OCI-M2 (cell line): ENCODE measurements around the gene HOXA11.

ENCODE experiments used
- DNase-seq: peaks from one replicate; lab custom pipeline; 2025; ENCODE audit not compliant: unreplicated experiment; lab: John Stamatoyannopoulos, UW

HOXA11 gene

DNA sequence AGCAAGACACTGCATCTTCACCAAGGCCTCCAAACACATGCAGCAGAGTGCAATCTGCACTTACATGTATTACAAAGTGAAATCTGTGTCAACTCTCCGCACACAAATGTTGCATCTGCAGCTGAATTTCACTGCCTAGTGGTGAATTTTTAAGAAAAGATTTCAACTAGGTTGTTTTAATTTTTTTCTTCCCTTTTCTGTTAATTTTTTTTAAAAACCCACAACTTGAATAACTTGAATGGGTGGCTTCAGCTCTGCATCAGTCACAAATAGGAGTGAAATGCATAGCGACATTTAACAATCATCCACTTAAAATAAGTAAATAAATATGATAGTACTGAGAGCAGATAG, 8.9 kb upstream of the HOXA11 start:
- DNase-seq = no peak

DNA sequence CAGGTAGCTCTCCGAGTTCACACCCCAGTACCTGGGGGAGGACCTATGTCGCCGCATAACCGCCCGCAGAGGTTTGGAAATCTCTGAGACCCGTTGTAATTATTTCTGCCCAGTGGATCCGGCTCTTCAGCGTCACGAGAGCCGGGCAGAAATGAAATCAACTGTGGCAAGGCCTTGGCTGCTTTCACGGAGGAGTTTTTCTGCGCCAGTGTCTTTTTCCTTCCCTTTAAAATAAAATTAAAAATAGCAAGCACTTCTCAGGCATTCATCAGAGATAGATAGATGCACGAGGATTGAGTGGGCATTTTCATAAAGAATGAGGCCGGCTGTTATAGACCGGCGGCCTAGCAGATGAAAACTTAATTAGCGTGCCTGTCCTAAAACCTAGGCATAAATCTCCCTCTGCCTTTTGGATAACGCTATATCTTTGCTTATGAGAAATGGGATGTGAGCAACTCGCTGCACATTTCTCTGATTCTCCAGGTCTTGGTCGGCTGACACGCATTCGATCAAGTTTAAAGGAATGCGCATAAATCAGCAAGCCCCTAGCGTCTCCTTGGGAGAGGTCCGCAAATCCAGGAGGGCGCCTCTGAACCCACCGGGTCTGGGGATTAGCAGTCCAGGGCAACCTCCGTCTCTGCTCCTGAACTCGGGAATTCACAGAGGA, 8.4 kb upstream of the HOXA11 start:
- no peak for DNase-seq

DNA sequence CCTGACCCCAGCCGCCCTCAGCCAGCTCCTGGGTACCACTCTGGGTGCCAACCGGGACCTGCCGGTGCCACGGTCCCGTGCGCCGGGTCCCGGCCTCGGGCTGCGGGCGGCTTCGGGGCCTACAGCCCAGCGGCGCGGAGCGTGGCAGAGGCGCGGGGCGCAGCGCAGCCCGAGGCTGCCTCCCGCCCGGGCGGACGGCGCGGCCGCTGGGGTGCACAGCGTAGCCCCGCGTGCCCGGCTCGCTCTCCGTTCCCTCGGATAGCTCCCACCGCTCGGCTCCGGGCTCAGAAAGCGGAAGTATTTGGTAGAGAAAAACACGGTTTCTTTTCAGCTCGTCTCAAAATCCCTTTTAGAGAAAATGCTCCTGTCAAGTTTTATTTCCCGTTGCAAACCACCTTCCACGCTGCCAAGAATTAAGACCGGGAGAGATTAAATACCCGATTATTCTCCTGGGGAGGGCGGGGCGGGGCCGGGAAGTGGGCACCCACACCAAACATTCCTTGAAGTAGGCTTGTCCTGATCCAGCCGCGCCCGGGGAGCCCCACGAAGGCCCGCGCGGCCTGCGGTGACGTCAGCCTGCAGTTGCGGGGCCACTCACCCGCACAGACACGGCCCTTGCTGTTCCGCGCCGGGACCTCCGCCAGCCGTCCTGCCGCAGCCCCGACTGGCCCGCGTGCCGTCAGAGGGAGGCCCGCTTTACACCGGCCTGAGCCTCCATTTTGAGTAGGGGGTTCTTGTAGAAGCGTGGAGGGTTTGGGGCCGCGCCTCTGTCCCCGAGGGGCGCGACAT, 7.7 kb upstream of the HOXA11 start:
- DNase-seq = no peak

DNA sequence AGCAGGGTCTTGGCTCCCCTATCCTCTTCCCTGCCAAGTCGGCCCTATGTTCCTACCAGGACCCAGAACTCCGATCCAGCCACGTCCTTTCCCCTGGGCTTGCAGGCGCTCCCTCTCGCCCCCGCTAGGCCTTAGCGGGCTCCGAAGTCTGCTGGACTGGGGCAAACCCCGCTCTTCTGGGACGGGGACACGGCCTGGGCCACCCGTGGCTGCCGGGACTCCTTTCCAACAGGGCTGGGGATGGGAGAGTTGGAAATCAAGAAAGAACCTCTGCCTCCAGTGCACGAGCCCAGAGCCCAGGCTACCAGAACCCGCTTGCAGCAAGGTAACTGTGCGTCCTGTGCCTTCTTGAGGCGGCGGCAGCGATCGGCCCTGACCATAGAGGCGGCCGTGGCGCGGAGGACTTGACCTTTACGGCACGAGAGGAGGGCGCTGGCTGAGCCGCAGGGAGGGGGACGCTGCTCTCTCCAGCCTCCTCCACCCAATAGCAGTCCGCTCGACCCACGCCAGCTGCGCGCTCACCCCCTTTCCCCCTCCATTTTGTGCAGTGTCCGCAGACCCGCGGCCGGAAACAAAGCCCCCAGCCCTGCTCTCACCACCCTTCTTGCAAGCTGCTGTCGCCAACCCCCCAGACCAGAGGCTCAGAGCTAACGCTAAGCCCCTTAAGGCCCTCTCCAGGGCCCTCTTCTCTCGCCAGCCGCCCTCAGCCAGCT, 7.0 kb upstream of the HOXA11 start:
- DNase-seq = no peak

DNA sequence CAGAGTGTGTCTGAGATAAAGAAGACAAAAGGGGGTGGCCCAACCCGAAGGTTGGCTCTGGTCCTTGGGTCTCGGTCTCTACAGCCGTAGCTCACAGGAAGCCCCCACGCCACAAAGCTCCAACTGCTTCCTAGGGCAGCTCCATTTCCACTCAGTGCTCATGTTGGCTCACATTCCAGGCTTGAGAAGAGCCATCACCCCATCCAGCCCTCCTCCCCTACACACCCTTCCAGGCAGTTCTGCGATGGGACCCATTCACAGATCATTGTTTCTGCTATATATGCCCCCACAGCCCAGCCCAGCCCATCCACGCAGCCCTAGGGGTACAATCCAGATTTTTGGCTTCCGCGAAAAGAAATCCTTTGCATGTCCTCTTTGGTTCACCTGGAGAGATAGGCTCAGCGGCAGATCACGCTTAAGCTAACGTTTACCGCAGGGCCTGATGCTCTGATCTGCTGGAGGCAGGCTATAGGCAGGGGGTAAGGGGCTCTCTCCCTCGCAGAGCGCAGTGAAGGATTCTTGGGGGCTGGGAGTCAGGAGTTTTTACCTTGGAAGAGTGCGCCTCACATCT, 6.2 kb upstream of the HOXA11 start:
- no peak for DNase-seq

DNA sequence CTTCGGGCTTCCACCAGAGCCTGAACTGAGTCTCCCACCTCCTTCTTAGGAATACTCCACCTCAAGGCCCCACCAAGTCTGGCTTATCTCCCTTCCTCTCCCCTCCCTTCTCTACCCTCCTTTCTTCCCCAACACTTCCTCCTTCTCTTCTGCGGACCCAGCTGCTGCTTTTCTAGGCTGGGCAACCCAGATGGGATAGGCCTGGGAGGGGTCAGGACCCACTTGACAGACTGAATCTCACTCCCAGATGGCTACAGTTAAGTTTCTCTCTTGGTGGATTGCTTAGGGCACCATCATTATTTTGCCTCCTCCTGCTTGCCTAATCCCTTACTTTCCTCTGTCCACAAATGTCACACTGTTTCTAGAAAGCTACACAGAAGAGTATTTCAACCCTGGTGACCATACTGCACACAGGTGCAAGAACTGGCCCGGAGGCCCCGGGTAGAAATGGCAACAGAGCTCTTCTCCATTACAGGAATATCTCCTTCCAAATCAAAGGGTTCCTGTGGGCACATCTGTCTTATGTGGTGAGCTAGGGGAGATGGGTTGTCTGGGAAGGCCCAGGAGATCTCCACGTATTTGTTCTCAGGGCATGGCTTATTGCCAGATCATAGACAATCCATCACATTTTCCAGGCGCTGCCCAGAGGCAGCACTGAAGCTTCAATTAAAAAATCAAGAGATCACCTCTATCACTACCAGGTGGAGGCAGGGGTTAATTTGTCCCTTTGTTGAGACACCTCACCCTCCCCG, 5.1 kb upstream of the HOXA11 start:
- DNase-seq = no peak

DNA sequence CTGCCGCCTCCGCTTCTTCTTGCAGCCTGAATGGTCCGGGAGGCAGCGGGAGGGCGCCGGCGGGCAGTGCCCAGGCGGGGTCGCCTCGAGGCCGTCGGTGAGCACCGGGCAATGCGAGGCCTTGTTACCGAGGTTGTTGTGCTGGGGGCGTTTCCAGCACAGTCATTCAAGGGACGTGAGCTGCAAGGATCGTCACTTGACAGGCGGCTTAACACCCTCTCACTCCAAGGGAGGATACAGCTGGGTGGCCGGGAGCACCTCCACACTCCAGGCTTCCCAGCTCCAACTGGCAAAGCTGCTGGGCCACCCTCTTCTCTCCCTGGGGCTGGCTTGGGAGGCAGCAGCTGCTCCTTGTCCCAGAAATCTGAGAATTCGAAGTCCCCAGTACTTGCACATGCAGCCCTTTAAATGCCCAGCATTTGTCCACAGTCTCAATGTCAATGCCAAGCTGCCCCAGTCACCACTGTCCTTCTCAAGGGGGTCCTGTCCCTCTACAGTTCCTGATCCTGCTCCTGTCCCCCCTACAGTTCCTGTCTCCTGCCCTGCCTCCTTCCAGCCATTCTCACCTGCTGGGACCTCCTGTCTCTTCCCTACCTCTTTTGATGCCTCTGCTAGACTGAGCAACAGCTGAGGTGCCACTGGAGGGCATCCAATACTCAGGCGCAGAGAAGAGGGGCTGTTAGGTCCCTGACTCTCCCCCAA, 4.4 kb upstream of the HOXA11 start:
- DNase-seq = no peak

DNA sequence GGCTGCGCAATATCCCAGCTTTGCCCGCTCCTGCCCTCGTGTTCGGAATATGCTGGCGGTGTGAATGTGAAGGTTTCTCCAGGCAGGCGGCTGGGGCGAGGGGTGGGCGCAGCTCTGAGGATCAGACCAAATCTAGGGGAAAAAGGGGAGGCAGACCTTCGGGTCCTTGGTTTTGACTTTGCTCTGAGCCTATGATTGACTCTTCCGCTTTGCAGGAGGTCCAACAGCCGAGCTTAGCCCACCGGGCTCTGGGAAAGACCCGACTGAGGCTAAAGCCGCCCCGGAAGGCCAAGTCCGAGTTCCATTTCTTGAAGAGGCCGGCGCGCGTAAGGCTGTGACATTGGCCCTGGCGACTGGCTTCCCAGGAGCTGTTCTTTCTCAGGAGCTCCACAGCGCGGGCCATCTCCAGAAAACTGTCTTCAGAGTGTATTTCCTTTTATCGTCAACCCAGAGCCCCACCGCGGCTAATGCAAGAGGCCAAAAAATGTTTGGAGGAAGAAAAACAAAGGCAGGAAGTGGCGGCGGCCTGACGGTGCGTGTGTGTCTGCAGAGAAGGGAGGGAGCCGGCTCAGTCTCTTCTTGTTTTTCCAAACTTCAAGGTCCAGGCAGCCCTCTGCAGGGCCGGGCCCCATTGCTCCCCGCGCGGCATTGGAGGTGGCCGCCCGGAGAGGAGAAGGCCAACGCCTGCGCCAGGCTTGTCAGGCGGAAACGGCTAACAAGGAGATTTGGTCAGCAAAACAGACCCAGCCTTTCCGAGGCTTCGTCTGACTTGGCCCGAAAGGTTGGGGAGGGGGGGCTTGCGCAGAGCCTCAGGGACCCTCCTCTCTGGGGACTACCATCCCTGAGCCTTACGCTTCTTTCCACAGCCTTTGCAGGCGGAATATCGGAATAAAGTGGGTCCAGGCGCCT, 3.6 kb upstream of the HOXA11 start:
- no peak for DNase-seq

DNA sequence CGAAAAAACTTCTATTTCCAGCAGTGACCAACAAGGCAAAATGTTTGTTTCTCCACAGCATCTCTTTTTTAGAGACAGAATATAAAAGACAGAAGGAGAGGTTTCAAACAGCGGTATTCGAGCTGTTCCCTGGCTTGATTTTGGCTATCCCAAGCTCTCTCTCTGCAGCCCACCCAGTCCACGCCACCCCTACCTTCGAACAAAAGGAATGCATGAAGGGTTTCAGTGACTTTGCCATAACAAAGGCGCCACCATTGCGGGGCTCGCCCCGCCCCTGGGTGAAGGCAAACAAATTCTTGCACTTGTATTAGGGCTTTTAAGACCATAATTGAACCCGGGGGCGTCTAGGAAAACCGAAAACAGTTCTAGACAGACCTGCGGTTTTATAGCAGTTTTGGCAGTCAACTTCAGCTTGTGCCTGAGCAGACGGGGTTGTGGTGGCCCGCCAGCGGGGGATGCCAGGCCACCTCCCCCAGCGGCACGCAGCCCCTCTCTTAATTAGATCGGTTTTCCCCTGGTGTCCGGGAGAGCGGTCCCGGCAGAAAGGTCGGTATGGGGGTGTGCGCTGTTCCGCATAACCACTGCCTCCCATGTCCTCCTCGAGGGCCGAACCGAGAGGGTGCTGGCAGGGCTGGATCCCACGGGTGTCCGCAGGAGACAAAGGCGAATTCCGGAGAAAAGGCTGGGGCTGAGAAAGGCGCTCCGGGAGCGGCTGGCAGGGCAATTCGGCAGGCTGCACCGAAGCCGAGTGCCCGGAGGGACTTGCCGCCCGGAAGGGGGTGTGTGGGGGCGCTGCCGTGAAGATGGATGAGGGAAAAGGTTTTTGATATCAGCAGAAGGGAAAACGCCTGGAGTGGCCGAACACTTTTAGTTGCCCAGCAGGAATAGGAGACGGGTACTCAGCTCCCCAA, 2.7 kb upstream of the HOXA11 start:
- no peak for DNase-seq

- DNase-seq = no peak
Observed at GRCh38 chr7:27186668-27187474, 1.8 kb upstream of the HOXA11 start.

- no peak for DNase-seq
Observed at GRCh38 chr7:27185854-27186667, 1.0 kb upstream of the HOXA11 start.

GRCh38 chr7:27184337-27185012, 557 bp downstream of the HOXA11 start:
- no peak for DNase-seq

DNA sequence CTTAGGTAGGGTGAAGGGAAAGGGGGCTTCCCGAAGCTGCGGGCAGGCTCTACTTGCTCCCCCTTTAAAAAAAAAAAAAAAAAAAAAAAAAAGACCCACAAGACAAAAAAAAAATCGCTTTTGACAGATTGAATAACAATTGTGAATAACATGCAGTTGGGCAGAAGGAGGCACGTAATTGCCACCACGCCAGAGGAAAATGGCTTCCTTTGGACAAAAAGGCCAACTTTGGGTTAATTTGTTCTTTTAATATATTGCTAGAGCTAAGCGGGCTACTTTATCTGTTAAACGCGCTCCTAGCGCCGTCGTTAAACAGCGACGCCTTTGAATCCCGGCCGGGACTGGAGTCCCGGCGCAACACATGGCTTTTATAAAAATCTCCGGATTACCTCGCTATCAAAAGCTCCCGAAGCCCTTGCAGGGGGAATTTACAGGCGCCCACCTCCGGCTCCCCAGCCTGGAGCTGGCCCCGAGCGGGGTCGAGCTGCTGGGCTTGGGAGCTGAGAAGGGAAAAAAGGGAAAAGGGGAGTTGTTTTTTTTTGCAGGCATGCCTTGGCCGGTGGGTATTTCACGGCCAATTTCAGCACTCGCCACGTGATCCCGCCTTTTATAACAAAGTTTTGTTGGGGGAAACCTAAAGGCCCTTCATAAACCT, 1.2 kb downstream of the HOXA11 start:
- no peak for DNase-seq

- DNase-seq = no peak
Observed at GRCh38 chr7:27182861-27183681, 2.0 kb downstream of the HOXA11 start.

DNA sequence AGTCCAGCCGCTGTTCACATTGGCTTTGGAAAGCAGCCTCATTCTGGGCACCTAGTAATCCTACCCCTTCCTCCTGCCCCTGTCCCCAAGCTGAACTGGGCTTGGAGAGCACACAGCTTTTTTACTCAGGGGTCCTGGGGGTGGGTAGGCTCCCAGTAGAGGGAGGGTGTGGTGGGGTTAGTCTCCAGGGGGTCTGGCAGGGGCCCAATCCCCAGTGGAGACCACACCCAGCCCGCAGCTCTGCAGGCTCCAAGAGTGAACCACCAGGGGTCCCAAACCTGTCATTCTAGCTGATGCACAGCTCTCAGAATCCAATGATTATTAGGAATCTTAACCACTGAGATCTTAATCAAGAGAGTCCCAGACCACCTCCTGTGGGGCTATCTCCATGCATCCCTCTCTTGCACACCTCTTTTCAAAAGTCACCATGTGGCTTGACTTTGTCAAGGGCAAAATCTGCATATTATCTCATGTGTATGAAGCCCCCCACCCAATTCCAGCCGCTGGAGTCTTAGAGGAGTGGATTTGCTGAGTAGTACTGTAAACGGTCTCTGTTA, 2.7 kb downstream of the HOXA11 start:
- DNase-seq = no peak
